Measurements from ENCODE around the gene RDH8.
"Not testable (repeated sequence)": the region's sequence is repeated elsewhere in the genome, so short reads cannot be mapped to it uniquely, and the experiment has no call there.

Gene RDH8

DNA sequence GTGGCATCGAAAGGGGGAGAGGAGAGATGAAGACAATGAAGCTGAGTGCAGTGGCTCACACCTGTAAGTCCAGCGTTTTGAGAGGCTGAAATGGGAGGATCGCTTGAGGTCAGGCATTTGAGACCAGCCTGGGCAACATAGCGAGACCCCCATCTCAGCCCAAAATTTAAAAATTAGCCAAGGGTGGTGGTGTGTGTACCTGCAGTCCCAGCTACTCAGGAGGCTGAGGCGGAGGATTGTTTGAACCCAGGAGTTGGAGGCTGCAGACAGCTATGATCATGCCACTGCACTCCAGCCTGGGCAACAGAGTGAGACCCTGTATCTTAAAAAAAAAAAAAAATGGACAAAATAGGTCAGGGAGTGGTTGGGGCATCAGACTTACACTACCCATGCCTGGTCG is 7.6 kb downstream of the RDH8 start:
- H3K4me3 ChIP-seq (ENCODE audit: low read length) = no peak overlapping the region
- no peaks in the 10 kb centered on the region for H3K27me3 ChIP-seq (ENCODE audit: insufficient read depth, low read length)

DNA sequence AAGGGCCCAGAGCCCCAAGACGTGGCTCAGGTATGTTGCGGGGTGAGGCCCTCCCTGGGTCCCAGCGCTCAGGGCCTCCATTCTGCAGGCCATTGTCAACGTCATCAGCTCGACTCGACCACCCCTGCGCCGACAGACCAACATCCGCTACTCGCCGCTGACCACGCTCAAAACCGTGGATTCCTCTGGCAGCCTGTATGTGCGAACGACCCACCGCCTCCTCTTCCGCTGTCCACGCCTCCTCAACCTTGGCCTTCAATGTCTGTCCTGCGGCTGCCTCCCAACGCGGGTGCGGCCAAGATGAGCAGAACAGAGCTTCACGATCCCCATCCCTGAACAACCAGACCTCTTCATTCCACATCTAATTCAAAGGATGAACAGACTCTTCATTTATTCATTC is 8.2 kb downstream of the RDH8 start:
- Histone ChIP-seq H3K27ac (ENCODE audit: low read length) (no peak overlapping the region), H3K4me1 (ENCODE audit: insufficient read depth, low read length) (no peaks in the 10 kb centered on the region), H3K27me3 (ENCODE audit: insufficient read depth, low read length) (peaks cover 4% of the 10 kb centered on the region; the same call in 1 of the 2 replicates), H3K36me3 (ENCODE audit: insufficient read depth, low read depth, low read length) (no peaks in the 10 kb centered on the region), H3K9me3 (ENCODE audit: insufficient read depth, low read depth, low read length) (no peaks in the 10 kb centered on the region), H3K9ac (ENCODE audit: low read depth, low read length) (no peak overlapping the region), H3K4me3 (ENCODE audit: low read length) (no peak overlapping the region)

More for the DNA sequence above, 7.6 kb downstream of the RDH8 start:
- H3K27ac ChIP-seq (ENCODE audit: low read length) = no peak overlapping the region
- H3K4me1 ChIP-seq (ENCODE audit: insufficient read depth, low read length) = no peaks in the 10 kb centered on the region
- no peaks in the 10 kb centered on the region for H3K9me3 ChIP-seq (ENCODE audit: insufficient read depth, low read depth, low read length)
- H3K9ac ChIP-seq (ENCODE audit: low read depth, low read length) = no peak overlapping the region
- H3K36me3 ChIP-seq (ENCODE audit: insufficient read depth, low read depth, low read length) = no peaks in the 10 kb centered on the region

DNA sequence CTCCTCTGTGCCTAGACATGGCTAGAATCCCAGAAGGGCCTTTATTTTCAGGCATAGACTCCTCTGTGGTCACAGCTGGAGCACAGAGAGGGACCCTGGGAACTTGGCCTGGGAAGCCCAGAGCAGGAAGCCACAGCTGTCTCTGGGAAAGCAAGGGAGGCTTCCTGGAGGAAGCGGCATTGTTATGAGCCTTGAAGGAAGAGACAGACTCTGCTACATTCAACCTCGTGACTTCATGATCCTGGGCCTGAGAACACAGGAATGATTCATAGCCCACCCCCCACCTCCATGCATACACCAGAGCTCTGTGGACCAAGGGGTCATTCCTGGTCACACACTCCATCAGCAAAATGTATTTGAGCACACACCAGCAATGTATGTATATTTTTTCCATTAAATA is 8.6 kb downstream of the RDH8 start:
- no peaks in the 10 kb centered on the region for H3K4me1 ChIP-seq (ENCODE audit: insufficient read depth, low read length)
- H3K36me3 ChIP-seq (ENCODE audit: insufficient read depth, low read depth, low read length) = no peaks in the 10 kb centered on the region
- no peak overlapping the region for H3K9ac ChIP-seq (ENCODE audit: low read depth, low read length)
- H3K27me3 ChIP-seq (ENCODE audit: insufficient read depth, low read length) = peaks cover 7% of the 10 kb centered on the region; the same call in 1 of the 2 replicates
- no peaks in the 10 kb centered on the region for H3K9me3 ChIP-seq (ENCODE audit: insufficient read depth, low read depth, low read length)
- H3K27ac ChIP-seq (ENCODE audit: low read length) = no peak overlapping the region
- H3K4me3 ChIP-seq (ENCODE audit: low read length) = no peak overlapping the region

DNA sequence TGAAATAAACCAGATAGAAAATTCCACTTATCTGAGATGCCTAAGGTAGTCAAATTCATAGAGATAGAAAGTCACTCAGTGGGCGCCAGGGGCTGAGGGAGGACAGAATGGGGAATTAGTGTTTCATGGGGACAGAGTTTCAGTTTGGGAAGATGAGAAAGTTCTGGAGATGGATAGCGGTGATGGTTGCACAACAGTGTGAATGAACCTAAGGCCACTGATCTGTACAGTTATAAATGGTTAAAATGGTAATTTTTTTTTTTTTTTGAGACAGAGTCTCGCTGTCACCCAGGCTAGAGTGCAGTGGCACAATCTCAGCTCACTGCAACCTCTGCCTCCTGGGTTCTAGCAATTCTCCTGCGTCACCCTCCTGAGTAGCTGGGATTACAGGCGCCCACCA is 9.8 kb downstream of the RDH8 start:
- H3K4me1 ChIP-seq (ENCODE audit: insufficient read depth, low read length); H3K9me3 ChIP-seq (ENCODE audit: insufficient read depth, low read depth, low read length); H3K9ac ChIP-seq (ENCODE audit: low read depth, low read length); H3K27me3 ChIP-seq (ENCODE audit: insufficient read depth, low read length); H3K27ac ChIP-seq (ENCODE audit: low read length); H3K4me3 ChIP-seq (ENCODE audit: low read length); H3K36me3 ChIP-seq (ENCODE audit: insufficient read depth, low read depth, low read length): not testable (repeated sequence)

DNA sequence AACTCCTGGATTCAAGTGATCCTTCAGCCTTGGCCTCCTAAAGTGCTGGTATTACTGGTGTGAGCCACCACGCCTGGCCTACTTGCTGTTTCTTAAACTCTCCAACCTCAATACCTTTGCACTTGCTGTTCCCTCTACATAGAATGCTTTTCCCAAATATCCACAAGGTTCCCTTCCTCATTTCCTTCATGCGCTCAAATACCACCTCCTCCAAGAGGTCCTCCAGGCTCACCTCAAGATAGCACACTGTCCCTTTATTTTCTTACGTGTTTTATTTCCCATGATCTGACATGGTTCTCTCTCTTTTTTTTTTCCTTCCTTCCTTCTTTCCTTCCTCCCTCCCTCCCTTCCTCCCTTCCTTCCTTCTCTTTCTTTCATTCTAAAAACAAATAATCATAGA is 13.5 kb downstream of the RDH8 start:
- Histone ChIP-seq H3K9ac (ENCODE audit: low read depth, low read length) (no peak overlapping the region), H3K27me3 (ENCODE audit: insufficient read depth, low read length) (peaks cover 11% of the 10 kb centered on the region), H3K36me3 (ENCODE audit: insufficient read depth, low read depth, low read length) (no peaks in the 10 kb centered on the region), H3K27ac (ENCODE audit: low read length) (no peak overlapping the region), H3K4me1 (ENCODE audit: insufficient read depth, low read length) (peaks cover 2% of the 10 kb centered on the region; the same call in 1 of the 2 replicates), H3K4me3 (ENCODE audit: low read length) (no peak overlapping the region), H3K9me3 (ENCODE audit: insufficient read depth, low read depth, low read length) (no peaks in the 10 kb centered on the region)

DNA sequence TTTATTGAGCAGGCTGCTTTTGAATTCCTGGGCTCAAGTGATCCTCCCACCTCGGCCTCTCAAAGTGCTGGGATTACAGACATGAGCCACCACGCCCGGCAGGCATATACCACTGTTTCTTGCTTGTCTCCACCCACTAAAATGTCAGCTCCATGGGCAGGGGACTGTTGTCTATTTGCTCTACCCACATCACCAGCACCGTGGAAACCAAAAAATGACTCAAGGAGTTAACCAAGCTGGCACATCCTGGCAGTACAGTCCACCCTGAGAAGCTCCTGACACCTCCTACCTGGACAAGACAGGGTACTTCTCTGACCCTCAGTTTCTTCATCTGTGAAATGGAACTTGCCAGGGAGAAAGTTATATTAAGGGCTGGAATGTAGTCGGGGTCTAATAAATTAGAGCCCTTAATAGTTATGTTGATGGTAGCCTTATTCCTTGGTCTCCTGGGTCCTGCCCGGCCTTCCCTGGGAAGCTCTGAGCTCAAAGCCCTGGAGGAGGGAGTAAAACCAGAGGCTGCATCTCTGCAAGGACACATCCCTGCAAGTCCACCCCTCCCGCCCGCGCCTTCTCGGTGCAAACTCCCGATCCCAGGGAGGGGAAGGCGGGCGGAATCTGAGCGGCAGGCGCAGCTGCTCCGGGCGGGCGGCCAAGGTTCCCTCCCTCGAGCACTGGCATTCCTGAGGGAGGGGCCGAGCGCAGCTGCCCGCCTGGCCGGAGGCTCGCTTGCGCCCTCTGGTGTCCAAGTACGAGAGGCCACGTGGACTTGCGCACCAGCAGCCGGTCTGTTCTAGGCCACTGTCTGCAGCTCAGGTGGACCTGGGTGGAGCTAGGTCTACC is 14.1 kb downstream of the RDH8 start:
- H3K9me3 ChIP-seq (ENCODE audit: insufficient read depth, low read depth, low read length) = no peaks in the 10 kb centered on the region
- H3K4me3 ChIP-seq (ENCODE audit: low read length) = peak overlapping the region; percentile 40; the same call in 1 of the 2 replicates
- H3K27ac ChIP-seq (ENCODE audit: low read length) = no peak overlapping the region
- H3K4me1 ChIP-seq (ENCODE audit: insufficient read depth, low read length) = peaks cover 2% of the 10 kb centered on the region; the same call in 1 of the 2 replicates
- H3K9ac ChIP-seq (ENCODE audit: low read depth, low read length) = no peak overlapping the region
- H3K27me3 ChIP-seq (ENCODE audit: insufficient read depth, low read length) = peaks cover 11% of the 10 kb centered on the region
- H3K36me3 ChIP-seq (ENCODE audit: insufficient read depth, low read depth, low read length) = no peaks in the 10 kb centered on the region

DNA sequence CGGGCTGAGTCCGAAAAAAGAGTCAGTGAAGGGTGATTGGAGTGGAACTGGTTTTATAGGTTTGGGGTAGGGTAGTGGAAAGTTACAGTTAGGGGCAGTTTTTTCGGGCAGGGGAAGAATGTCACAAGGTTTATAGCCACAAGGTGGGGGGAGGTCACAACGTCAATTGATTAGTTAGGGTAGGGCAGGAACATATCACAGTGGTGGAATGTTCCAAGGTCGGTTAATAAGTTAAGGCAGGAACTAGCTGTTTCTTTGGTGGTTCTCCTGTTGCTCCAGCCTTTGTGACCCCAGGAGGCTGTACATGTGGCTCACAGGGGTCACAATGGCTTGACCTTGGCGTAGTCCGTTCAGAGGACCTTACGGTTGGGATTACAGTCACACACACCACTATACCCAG is 20.3 kb downstream of the RDH8 start:
- no peaks in the 10 kb centered on the region for H3K4me1 ChIP-seq (ENCODE audit: insufficient read depth, low read length)
- H3K27me3 ChIP-seq (ENCODE audit: insufficient read depth, low read length) = peaks cover 26% of the 10 kb centered on the region
- H3K27ac ChIP-seq (ENCODE audit: low read length) = no peak overlapping the region
- H3K9ac ChIP-seq (ENCODE audit: low read depth, low read length) = no peak overlapping the region
- H3K9me3 ChIP-seq (ENCODE audit: insufficient read depth, low read depth, low read length) = no peaks in the 10 kb centered on the region
- no peaks in the 10 kb centered on the region for H3K36me3 ChIP-seq (ENCODE audit: insufficient read depth, low read depth, low read length)
- H3K4me3 ChIP-seq (ENCODE audit: low read length) = no peak overlapping the region

DNA sequence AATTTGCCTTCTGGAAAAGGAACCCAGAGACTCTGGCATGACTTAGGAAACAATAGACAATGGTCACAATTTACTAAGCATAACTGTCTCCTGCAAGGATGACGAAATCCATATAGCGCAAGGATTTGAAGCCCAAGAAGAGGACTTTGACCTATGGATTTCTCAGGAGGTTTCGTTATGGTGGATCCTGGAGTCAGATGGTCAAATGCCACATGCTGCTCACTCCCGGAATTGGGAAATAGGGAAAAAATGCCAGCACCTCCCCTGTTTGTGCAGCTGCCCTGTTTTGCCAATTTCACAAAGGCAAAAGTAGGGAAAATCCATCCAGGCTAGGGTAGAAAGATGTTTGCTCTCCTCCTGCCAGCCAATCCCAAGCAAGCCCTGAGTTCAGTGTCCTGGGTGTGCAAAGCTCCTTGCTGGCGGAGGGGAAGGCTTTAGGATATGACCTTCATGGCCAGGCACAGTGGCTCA is 23.4 kb downstream of the RDH8 start:
- H3K4me3 ChIP-seq (ENCODE audit: low read length) = no peak overlapping the region
- no peak overlapping the region for H3K27ac ChIP-seq (ENCODE audit: low read length)
- peaks cover 43% of the 10 kb centered on the region for H3K27me3 ChIP-seq (ENCODE audit: insufficient read depth, low read length)
- no peaks in the 10 kb centered on the region for H3K4me1 ChIP-seq (ENCODE audit: insufficient read depth, low read length)
- no peak overlapping the region for H3K9ac ChIP-seq (ENCODE audit: low read depth, low read length)
- no peaks in the 10 kb centered on the region for H3K9me3 ChIP-seq (ENCODE audit: insufficient read depth, low read depth, low read length)
- H3K36me3 ChIP-seq (ENCODE audit: insufficient read depth, low read depth, low read length) = no peaks in the 10 kb centered on the region

DNA sequence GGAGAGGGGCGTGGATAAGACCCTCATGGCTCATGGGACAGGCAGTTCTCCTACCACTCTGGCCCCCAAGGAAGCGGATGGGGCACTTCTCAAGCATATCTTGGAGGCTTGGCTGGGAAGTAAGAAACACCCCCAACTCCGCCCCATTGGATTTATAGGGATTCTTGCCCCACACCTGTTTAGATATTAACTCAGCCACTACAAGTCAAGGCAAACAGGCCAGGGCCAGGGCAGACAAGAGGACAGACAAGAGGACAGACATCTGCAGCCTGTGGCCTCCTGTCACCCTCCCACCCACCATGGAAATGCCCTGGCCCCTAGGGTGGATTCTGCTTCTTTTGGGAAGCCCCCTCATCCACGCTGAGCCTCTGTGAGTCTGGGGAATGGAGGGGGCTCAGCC is 24.1 kb downstream of the RDH8 start:
- Histone ChIP-seq H3K27ac (ENCODE audit: low read length) (no peak overlapping the region), H3K27me3 (ENCODE audit: insufficient read depth, low read length) (peaks cover 49% of the 10 kb centered on the region), H3K4me3 (ENCODE audit: low read length) (no peak overlapping the region), H3K9ac (ENCODE audit: low read depth, low read length) (no peak overlapping the region), H3K9me3 (ENCODE audit: insufficient read depth, low read depth, low read length) (no peaks in the 10 kb centered on the region), H3K36me3 (ENCODE audit: insufficient read depth, low read depth, low read length) (no peaks in the 10 kb centered on the region), H3K4me1 (ENCODE audit: insufficient read depth, low read length) (no peaks in the 10 kb centered on the region)

DNA sequence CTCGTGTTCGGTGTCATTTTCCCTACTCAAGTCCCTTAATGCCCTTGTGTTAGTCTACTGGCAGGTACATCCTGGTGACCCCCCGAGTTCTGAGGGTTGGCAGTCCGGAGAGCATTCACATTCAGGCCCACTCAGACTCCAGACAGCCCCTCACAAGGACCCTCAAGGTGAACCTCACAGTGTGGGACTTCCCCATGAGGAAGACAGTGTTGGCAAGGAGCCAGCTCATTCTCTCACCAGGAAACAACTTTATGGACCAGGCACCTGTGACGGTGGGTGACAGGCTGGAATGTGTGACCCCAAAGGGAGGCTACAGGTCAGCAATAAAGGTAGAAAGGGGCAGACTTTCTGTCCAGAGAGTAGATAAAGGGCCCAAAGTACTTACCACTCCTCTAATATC is 24.5 kb downstream of the RDH8 start:
- Histone ChIP-seq H3K9me3 (ENCODE audit: insufficient read depth, low read depth, low read length) (no peaks in the 10 kb centered on the region), H3K36me3 (ENCODE audit: insufficient read depth, low read depth, low read length) (no peaks in the 10 kb centered on the region), H3K4me3 (ENCODE audit: low read length) (no peak overlapping the region), H3K4me1 (ENCODE audit: insufficient read depth, low read length) (no peaks in the 10 kb centered on the region), H3K27ac (ENCODE audit: low read length) (no peak overlapping the region), H3K9ac (ENCODE audit: low read depth, low read length) (no peak overlapping the region), H3K27me3 (ENCODE audit: insufficient read depth, low read length) (peaks cover 52% of the 10 kb centered on the region)

DNA sequence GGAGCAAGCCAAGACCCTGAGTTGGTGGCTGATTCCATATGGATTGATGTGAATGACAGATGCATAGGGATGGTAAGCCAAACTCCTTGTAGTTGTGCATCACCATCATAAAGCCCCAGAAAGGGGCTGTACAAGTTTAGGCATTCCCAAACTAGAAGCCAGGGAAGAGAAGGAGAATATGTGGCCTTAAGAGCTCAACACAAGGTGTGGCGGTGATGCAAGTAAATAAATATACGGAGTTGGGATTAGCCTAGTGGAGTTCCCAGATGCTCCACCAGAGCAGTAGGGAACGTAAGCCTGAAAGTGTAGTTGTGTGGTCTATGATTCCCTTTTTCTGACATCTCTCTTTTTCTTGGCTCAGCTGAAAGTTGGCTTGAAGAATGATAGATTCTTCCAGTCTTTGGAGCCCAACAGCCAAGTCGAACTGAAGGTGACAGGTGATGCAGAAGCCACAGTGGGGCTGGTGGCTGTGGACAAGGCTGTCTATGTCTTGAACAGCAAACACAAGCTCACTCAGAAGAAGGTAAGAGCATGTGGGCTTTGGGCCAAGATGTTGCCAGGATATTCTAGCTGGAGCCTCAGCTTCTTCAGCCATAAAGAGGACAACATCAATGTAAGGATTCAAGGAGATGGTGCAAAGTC is 30.1 kb downstream of the RDH8 start:
- no peaks in the 10 kb centered on the region for H3K4me1 ChIP-seq (ENCODE audit: insufficient read depth, low read length)
- no peak overlapping the region for H3K9ac ChIP-seq (ENCODE audit: low read depth, low read length)
- H3K9me3 ChIP-seq (ENCODE audit: insufficient read depth, low read depth, low read length) = no peaks in the 10 kb centered on the region
- H3K36me3 ChIP-seq (ENCODE audit: insufficient read depth, low read depth, low read length) = no peaks in the 10 kb centered on the region
- no peak overlapping the region for H3K27ac ChIP-seq (ENCODE audit: low read length)
- no peak overlapping the region for H3K4me3 ChIP-seq (ENCODE audit: low read length)
- peaks cover 58% of the 10 kb centered on the region for H3K27me3 ChIP-seq (ENCODE audit: insufficient read depth, low read length)

DNA sequence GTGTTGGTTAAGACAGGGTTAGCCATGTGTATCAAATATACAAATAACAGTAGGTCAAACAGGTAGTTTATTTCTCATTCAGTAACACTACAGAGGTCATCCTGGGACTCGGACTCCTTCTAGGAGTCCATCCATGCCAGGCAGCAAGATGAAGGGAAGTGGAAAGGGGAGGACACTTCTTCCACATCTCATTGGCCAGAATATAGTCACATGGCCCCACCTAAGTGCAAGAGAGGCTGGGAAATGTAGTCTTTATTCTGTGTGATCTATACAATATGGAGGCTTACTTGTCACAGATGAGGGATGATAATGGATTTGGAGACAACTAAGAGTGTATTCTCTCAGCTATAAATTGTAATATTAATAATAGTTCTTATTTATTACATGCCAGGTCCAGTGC is 31.1 kb downstream of the RDH8 start:
- no peaks in the 10 kb centered on the region for H3K9me3 ChIP-seq (ENCODE audit: insufficient read depth, low read depth, low read length)
- no peak overlapping the region for H3K27ac ChIP-seq (ENCODE audit: low read length)
- H3K27me3 ChIP-seq (ENCODE audit: insufficient read depth, low read length) = peaks cover 48% of the 10 kb centered on the region
- H3K4me3 ChIP-seq (ENCODE audit: low read length) = no peak overlapping the region
- no peaks in the 10 kb centered on the region for H3K4me1 ChIP-seq (ENCODE audit: insufficient read depth, low read length)
- no peaks in the 10 kb centered on the region for H3K36me3 ChIP-seq (ENCODE audit: insufficient read depth, low read depth, low read length)
- no peak overlapping the region for H3K9ac ChIP-seq (ENCODE audit: low read depth, low read length)
